Mesenchymal stem cell (in vitro differentiated cells and primary cell): ENCODE measurements around the gene PCGF2.
A peak's percentile ranks its signal among the peaks of the same experiment; 100 is the strongest.

Experiments
- DNase-seq: peaks from one replicate; pipeline ENCODE4 v3.0.0-alpha.2; 2013
- H2AFZ ChIP-seq: one replicate; pipeline ENCODE4 v1.6.1; 2013; ENCODE audit warnings: low read depth, mild to moderate bottlenecking, control low read depth, inconsistent platforms, low read length, moderate library complexity
- H2AK5ac ChIP-seq: 2 replicates; pipeline ENCODE4 v1.6.1; 2013; ENCODE audit warnings: low read length, moderate library complexity, mild to moderate bottlenecking, inconsistent platforms; ENCODE audit not compliant: severe bottlenecking
- H2BK120ac ChIP-seq: one replicate; pipeline ENCODE4 v1.6.1; 2013; ENCODE audit warnings: low read depth, mild to moderate bottlenecking, inconsistent platforms, low read length, moderate library complexity
- H2BK12ac ChIP-seq, 2 experiments: one replicate each; pipeline ENCODE4 v1.6.1; 2013; ENCODE audit warnings: inconsistent platforms in 2 of 2, low read length in 2 of 2, mild to moderate bottlenecking in 2 of 2, moderate library complexity in 2 of 2, control low read depth in 1 of 2
- H2BK15ac ChIP-seq: one replicate; pipeline ENCODE4 v1.6.1; 2013; ENCODE audit warnings: mild to moderate bottlenecking, low read depth, inconsistent platforms; ENCODE audit not compliant: poor library complexity, severe bottlenecking
- H2BK5ac ChIP-seq: 2 replicates; pipeline ENCODE4 v1.6.1; 2013; ENCODE audit warnings: low read depth, mild to moderate bottlenecking, low read length, control low read depth, inconsistent platforms; ENCODE audit not compliant: poor library complexity, severe bottlenecking
- H3K14ac ChIP-seq, 2 experiments: one replicate each; pipeline ENCODE4 v1.6.1; 2013; ENCODE audit warnings: inconsistent platforms in 2 of 2, low read length in 2 of 2, control low read depth in 1 of 2, mild to moderate bottlenecking in 1 of 2, moderate library complexity in 1 of 2
- H3K18ac ChIP-seq, 2 experiments: one replicate each; pipeline ENCODE4 v1.6.1; 2013; ENCODE audit warnings: inconsistent platforms in 2 of 2, low read length in 2 of 2, control low read depth in 1 of 2, low read depth in 1 of 2, mild to moderate bottlenecking in 1 of 2
- H3K23ac ChIP-seq, 2 experiments: one replicate each; pipeline ENCODE4 v1.6.1; 2013; ENCODE audit warnings: inconsistent platforms in 2 of 2, low read length in 2 of 2, mild to moderate bottlenecking in 2 of 2, moderate library complexity in 2 of 2, control low read depth in 1 of 2
- H3K27ac ChIP-seq: 2 replicates; pipeline ENCODE4 v1.5.1; 2013; ENCODE audit warnings: mild to moderate bottlenecking, moderate library complexity, low read length, control low read depth, inconsistent platforms; ENCODE audit not compliant: poor library complexity, severe bottlenecking
- H3K27me3 ChIP-seq, 2 experiments: 2 replicates each; pipeline versions ENCODE4 v1.6.1 to v1.7.0; 2013; ENCODE audit warnings: low read length in 2 of 2, mild to moderate bottlenecking in 2 of 2, moderate library complexity in 2 of 2, control low read depth in 1 of 2, inconsistent platforms in 1 of 2; ENCODE audit not compliant: control insufficient read depth in 1 of 2, insufficient read depth in 1 of 2
- H3K36me3 ChIP-seq, 2 experiments: 2 replicates each; pipeline versions ENCODE4 v1.6.1 to v1.7.0; 2013; ENCODE audit warnings: low read length in 2 of 2, control low read depth in 1 of 2, inconsistent platforms in 1 of 2, low read depth in 1 of 2, mild to moderate bottlenecking in 1 of 2; ENCODE audit not compliant: insufficient read depth in 2 of 2, control insufficient read depth in 1 of 2
- H3K4ac ChIP-seq, 2 experiments: one replicate each; pipeline ENCODE4 v1.6.1; 2013; ENCODE audit warnings: inconsistent platforms in 2 of 2, low read length in 2 of 2, mild to moderate bottlenecking in 2 of 2, moderate library complexity in 2 of 2, control low read depth in 1 of 2, low read depth in 1 of 2
- H3K4me1 ChIP-seq: 2 replicates; pipeline ENCODE4 v1.6.1; 2013; ENCODE audit warnings: low read depth, low read length, control low read depth; ENCODE audit not compliant: control insufficient read depth, insufficient read depth
- H3K4me2 ChIP-seq: 2 replicates; pipeline ENCODE4 v1.6.1; 2013; ENCODE audit warnings: low read length, mild to moderate bottlenecking, inconsistent platforms; ENCODE audit not compliant: poor library complexity, severe bottlenecking
- H3K4me3 ChIP-seq, 2 experiments: 2 replicates each; pipeline versions ENCODE4 v1.5.1 to v1.7.0; 2013; ENCODE audit warnings: low read length in 2 of 2, mild to moderate bottlenecking in 2 of 2, control low read depth in 1 of 2, low read depth in 1 of 2; ENCODE audit not compliant: insufficient read depth in 1 of 2
- H3K79me1 ChIP-seq: replicated peaks from 2 replicates; pipeline ENCODE4 v1.6.1; 2013; ENCODE audit warnings: mild to moderate bottlenecking, control low read depth, low read length, inconsistent platforms; ENCODE audit not compliant: poor library complexity, severe bottlenecking
- H3K9ac ChIP-seq: 2 replicates; pipeline ENCODE4 v1.7.0; 2013; ENCODE audit warnings: mild to moderate bottlenecking, low read length, moderate library complexity
- H3K9me3 ChIP-seq: 2 replicates; pipeline ENCODE4 v1.7.0; 2013; ENCODE audit warnings: mild to moderate bottlenecking, low read length; ENCODE audit not compliant: control insufficient read depth
- H4K8ac ChIP-seq: one replicate; pipeline ENCODE4 v1.6.1; 2013; ENCODE audit warnings: inconsistent platforms, mild to moderate bottlenecking, low read length, moderate library complexity
- H4K91ac ChIP-seq: one replicate; pipeline ENCODE4 v1.6.1; 2013; ENCODE audit warnings: mild to moderate bottlenecking, low read length, inconsistent platforms
- WGBS: methylation state at CpG from one replicate; pipeline ENCODE4 v1.1.7; 2013; ENCODE audit warnings: mixed read lengths; 5-methylcytosine and 5-hydroxymethylcytosine counted together

Gene PCGF2

GRCh38 chr17:38711792-38712571 lies 36.2 kb downstream of the PCGF2 start:
- Histone ChIP-seq H3K23ac (no peak overlapping the region), H3K27ac (no peak overlapping the region), H3K4me2 (no peak overlapping the region), H3K9ac (no peak overlapping the region), H3K14ac (no peak overlapping the region), H3K4me3 (no peak overlapping the region), H4K8ac (no peak overlapping the region), H2AFZ (no peak overlapping the region), H3K9me3 (no peaks in the 10 kb centered on the region), H3K18ac (no peak overlapping the region), H2AK5ac (peak overlapping the region; percentile 21), H3K27me3 (no peaks in the 10 kb centered on the region), H3K4ac (no peak overlapping the region), H2BK120ac (no peak overlapping the region), H4K91ac (no peak overlapping the region), H3K79me1 (peaks cover 28% of the 10 kb centered on the region), H3K36me3 (peaks cover 66 to 92% of the 10 kb centered on the region in 2 experiments), H3K4me1 (peaks cover 33% of the 10 kb centered on the region), H2BK5ac (no peak overlapping the region), H2BK15ac (no peak overlapping the region), H2BK12ac (no peak overlapping the region)
- WGBS = 95% methylated on average over 25 of the region's 26 CpGs
- DNase-seq = no peak

GRCh38 chr17:38710985-38711384 lies 37.2 kb downstream of the PCGF2 start:
- H2BK5ac ChIP-seq = no peak overlapping the region
- H3K14ac ChIP-seq = no peak overlapping the region
- no peak overlapping the region for H3K27ac ChIP-seq
- peaks cover 56 to 82% of the 10 kb centered on the region in 2 experiments for H3K36me3 ChIP-seq
- DNase-seq = no peak
- H3K4ac ChIP-seq = no peak overlapping the region
- H3K23ac ChIP-seq = no peak overlapping the region
- H3K18ac ChIP-seq = no peak overlapping the region
- no peak overlapping the region for H3K4me3 ChIP-seq
- no peak overlapping the region for H2BK12ac ChIP-seq
- no peak overlapping the region for H4K8ac ChIP-seq
- H3K27me3 ChIP-seq = no peaks in the 10 kb centered on the region
- no peak overlapping the region for H3K4me2 ChIP-seq
- H2BK15ac ChIP-seq = no peak overlapping the region
- H2AFZ ChIP-seq = no peak overlapping the region
- H3K9ac ChIP-seq = no peak overlapping the region
- 87% methylated on average over 5 of the region's 5 CpGs for WGBS
- H2BK120ac ChIP-seq = no peak overlapping the region
- H2AK5ac ChIP-seq = no peak overlapping the region
- no peaks in the 10 kb centered on the region for H3K9me3 ChIP-seq
- H3K79me1 ChIP-seq = peaks cover 31% of the 10 kb centered on the region
- peaks cover 41% of the 10 kb centered on the region for H3K4me1 ChIP-seq
- no peak overlapping the region for H4K91ac ChIP-seq

GRCh38 chr17:38710604-38710962 lies 37.6 kb downstream of the PCGF2 start:
- H3K27me3 ChIP-seq = no peaks in the 10 kb centered on the region
- H3K9me3 ChIP-seq = no peaks in the 10 kb centered on the region
- peaks cover 54 to 78% of the 10 kb centered on the region in 2 experiments for H3K36me3 ChIP-seq

GRCh38 chr17:38709864-38710603 lies 38.1 kb downstream of the PCGF2 start:
- H3K23ac ChIP-seq = no peak overlapping the region
- no peak overlapping the region for H2AFZ ChIP-seq
- no peak overlapping the region for H2BK120ac ChIP-seq
- peaks cover 39% of the 10 kb centered on the region for H3K4me1 ChIP-seq
- peaks cover 50 to 73% of the 10 kb centered on the region in 2 experiments for H3K36me3 ChIP-seq
- H3K27ac ChIP-seq = no peak overlapping the region
- no peak overlapping the region for H2BK15ac ChIP-seq
- H4K8ac ChIP-seq = no peak overlapping the region
- H2BK12ac ChIP-seq = no peak overlapping the region
- H3K9ac ChIP-seq = no peak overlapping the region
- H3K14ac ChIP-seq = no peak overlapping the region
- no peak overlapping the region for H3K4me2 ChIP-seq
- DNase-seq = no peak
- H3K79me1 ChIP-seq = peaks cover 33% of the 10 kb centered on the region
- no peak overlapping the region for H3K4ac ChIP-seq
- H3K18ac ChIP-seq = no peak overlapping the region
- 89% methylated on average over 13 of the region's 13 CpGs for WGBS
- H3K9me3 ChIP-seq = no peaks in the 10 kb centered on the region
- H2AK5ac ChIP-seq = no peak overlapping the region
- H4K91ac ChIP-seq = no peak overlapping the region
- H3K4me3 ChIP-seq = no peak overlapping the region
- no peaks in the 10 kb centered on the region for H3K27me3 ChIP-seq
- no peak overlapping the region for H2BK5ac ChIP-seq

More at GRCh38 chr17:38710604-38710962, 37.6 kb downstream of the PCGF2 start:
- H3K27ac ChIP-seq = no peak overlapping the region
- H3K14ac ChIP-seq = no peak overlapping the region
- no peak overlapping the region for H3K4me3 ChIP-seq
- no peak overlapping the region for H4K8ac ChIP-seq
- no peak overlapping the region for H3K23ac ChIP-seq
- no peak overlapping the region for H3K4ac ChIP-seq
- H3K4me1 ChIP-seq = peaks cover 41% of the 10 kb centered on the region
- H2BK120ac ChIP-seq = no peak overlapping the region
- WGBS = 97% methylated on average over 3 of the region's 3 CpGs
- no peak for DNase-seq
- H2AK5ac ChIP-seq = no peak overlapping the region
- peaks cover 33% of the 10 kb centered on the region for H3K79me1 ChIP-seq
- H3K9ac ChIP-seq = no peak overlapping the region
- no peak overlapping the region for H4K91ac ChIP-seq
- no peak overlapping the region for H2AFZ ChIP-seq
- no peak overlapping the region for H2BK5ac ChIP-seq
- H3K18ac ChIP-seq = no peak overlapping the region
- no peak overlapping the region for H2BK12ac ChIP-seq
- no peak overlapping the region for H3K4me2 ChIP-seq
- H2BK15ac ChIP-seq = no peak overlapping the region
